GM18498 (cell line): ENCODE measurements around the gene NSD2.
A peak's percentile ranks its signal among the peaks of the same experiment; 100 is the strongest.
"Not testable (repeated sequence)": the region's sequence is repeated elsewhere in the genome, so short reads cannot be mapped to it uniquely, and the experiment has no call there.

Source experiments
- ATAC-seq: cut with Tn5 transposase; IDR thresholded peaks from one replicate; pipeline ENCODE4 v1.9.1; 2021; ENCODE audit warnings: mild to moderate bottlenecking, moderate library complexity; ENCODE audit not compliant: unreplicated experiment

Gene NSD2

GRCh38 chr4:1993718-1994516, 122.7 kb downstream of the NSD2 start:
- ATAC-seq: not testable (repeated sequence)

GRCh38 chr4:1994938-1995337, 123.7 kb downstream of the NSD2 start:
- no peak for ATAC-seq

GRCh38 chr4:1996866-1997611, 125.8 kb downstream of the NSD2 start:
- no peak for ATAC-seq

GRCh38 chr4:1997712-1998111, 126.5 kb downstream of the NSD2 start:
- no peak for ATAC-seq

GRCh38 chr4:1998296-1998695, 127.1 kb downstream of the NSD2 start:
- ATAC-seq: no peak

- not testable (repeated sequence) for ATAC-seq
Observed at GRCh38 chr4:1999308-1999707, 128.1 kb downstream of the NSD2 start.

- ATAC-seq: not testable (repeated sequence)
Observed at GRCh38 chr4:2003361-2003760, 132.2 kb downstream of the NSD2 start.

GRCh38 chr4:2006367-2006766, 135.2 kb downstream of the NSD2 start:
- no peak for ATAC-seq

- ATAC-seq: no peak
Observed at GRCh38 chr4:2006956-2007653, 135.9 kb downstream of the NSD2 start.

GRCh38 chr4:2007804-2008670, 136.8 kb downstream of the NSD2 start:
- ATAC-seq: no peak

GRCh38 chr4:2008671-2008920, 137.4 kb downstream of the NSD2 start:
- no peak for ATAC-seq

GRCh38 chr4:2008921-2009650, 137.9 kb downstream of the NSD2 start, which contains the start of gene NELFA:
Gene NELFA, minus strand, starts transcription at chr4:2008974. Its CDS starts 15 bp downstream, at chr4:2008959.
- ATAC-seq: peak; percentile 88

GRCh38 chr4:2009651-2010233, 138.5 kb downstream of the NSD2 start:
- no peak for ATAC-seq

- ATAC-seq: no peak
Observed at GRCh38 chr4:2011583-2011982, 140.4 kb downstream of the NSD2 start.

GRCh38 chr4:2015008-2015407, 143.8 kb downstream of the NSD2 start:
- no peak for ATAC-seq

- ATAC-seq: not testable (repeated sequence)
Observed at GRCh38 chr4:2021358-2022018, 150.3 kb downstream of the NSD2 start.

GRCh38 chr4:2024683-2025082, 153.5 kb downstream of the NSD2 start:
- no peak for ATAC-seq

- no peak for ATAC-seq
Observed at GRCh38 chr4:2025817-2026216, 154.6 kb downstream of the NSD2 start.

- ATAC-seq: not testable (repeated sequence)
Observed at GRCh38 chr4:2027120-2027519, 155.9 kb downstream of the NSD2 start.
